Ishikawa (cell line): ENCODE data around the gene INTS6L.

Source experiments
- EP300 ChIP-seq: IDR thresholded peaks from 2 replicates; pipeline ENCODE4 v1.6.1; 2012; ENCODE audit warnings: borderline replicate concordance
- RAD21 ChIP-seq: IDR thresholded peaks from 2 replicates; pipeline ENCODE4 v1.6.1; 2012; ENCODE audit warnings: low read depth
- TCF12 ChIP-seq: IDR thresholded peaks from 2 replicates; pipeline ENCODE4 v1.6.1; 2012; ENCODE audit warnings: low read depth

DNA sequence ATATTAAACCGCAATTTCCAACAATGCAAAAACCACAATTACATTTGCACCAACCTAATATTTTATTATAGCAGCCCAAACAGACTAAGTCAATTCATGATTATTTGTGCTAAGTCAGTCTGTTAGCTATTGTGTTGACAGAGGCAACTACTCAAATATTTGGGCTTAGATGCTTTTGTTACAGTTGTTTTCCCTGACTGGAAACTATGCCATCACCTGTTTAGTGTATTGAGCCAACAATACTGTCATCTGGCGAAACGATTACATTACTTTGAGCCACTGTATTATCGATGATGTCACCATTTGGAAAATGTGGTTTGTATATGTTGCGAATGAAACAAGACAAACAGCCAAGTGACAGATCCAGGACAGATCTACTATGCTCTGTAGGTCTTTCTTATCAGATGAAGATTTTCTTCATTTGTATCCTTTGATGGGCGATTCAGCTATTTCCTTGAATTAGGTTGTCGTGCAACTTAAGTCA is 38.7 kb upstream of the INTS6L start:
- TF ChIP-seq EP300: no peak
- no peak for TF ChIP-seq TCF12
- no peak for TF ChIP-seq RAD21
